Adrenal gland (tissue), 19 donors: ENCODE measurements around the gene SARS1. TPM values are rescaled to one million over a fixed set of nuclear protein-coding genes. Genes with fewer than 3 reads are reported as not detected.

Experiments
- DNase-seq, 7 donors: peaks; one replicate each; pipeline ENCODE4 v3.0.0-alpha.2; 2019 to 2020
- H3K27ac ChIP-seq, 5 donors: fragments of 200-600 bp; sonication (generic) in 4 of 5; 1 replicate in 3 of 5; 2 replicates in 2 of 5; pipeline versions ENCODE4 v1.5.1 to v1.8.0; 2016 to 2020; ENCODE audit warnings: mild to moderate bottlenecking in 1 of 5
- H3K27me3 ChIP-seq: fragments of 200-600 bp; 2 replicates; pipeline ENCODE4 v1.8.0; 2021
- H3K36me3 ChIP-seq, 2 donors: fragments of 200-600 bp; replicated peaks in 1 of 2; 1 replicate in 1 of 2; 2 replicates in 1 of 2; pipeline versions ENCODE4 v1.5.1 to v1.8.0; 2018 to 2022
- H3K4me1 ChIP-seq, 2 donors: fragments of 200-600 bp; replicated peaks in 1 of 2; 1 replicate in 1 of 2; 2 replicates in 1 of 2; pipeline versions ENCODE4 v1.5.1 to v1.8.0; 2018 to 2021
- H3K4me3 ChIP-seq, 4 donors: fragments of 200-600 bp; sonication (generic) in 3 of 4; one replicate each; pipeline ENCODE4 v1.5.1; 2016 to 2018
- H3K9me3 ChIP-seq, 3 donors: fragments of 200-600 bp; sonication (generic) in 1 of 3; replicated peaks in 1 of 3; 1 replicate in 2 of 3; 2 replicates in 1 of 3; pipeline versions ENCODE4 v1.5.1 to v1.8.0; 2016 to 2021
- CTCF ChIP-seq, 6 experiments: fragments of 450-650 bp in 4 of 6; fragments of 200-600 bp in 2 of 6; sonication (generic) in 1 of 6; IDR thresholded peaks; 1 replicate in 5 of 6; 2 replicates in 1 of 6; pipeline versions ENCODE4 v1.5.1 to v1.8.0; 2016 to 2021; ENCODE audit warnings: antibody characterized with exemption in 6 of 6, mild to moderate bottlenecking in 2 of 6, moderate library complexity in 1 of 6
- POLR2A ChIP-seq, 2 donors: fragments of 450-650 bp; IDR thresholded peaks; one replicate each; pipeline ENCODE4 v1.6.1; 2017; ENCODE audit warnings: antibody characterized with exemption in 2 of 2, mild to moderate bottlenecking in 2 of 2, moderate library complexity in 1 of 2
- WGBS, 4 donors: extraction: QIAGEN DNeasy Blood & Tissue Kit in 2 of 4; methylation state at CpG; one replicate each; pipeline versions ENCODE4 v1.1.5 to v1.1.7; 2013 to 2017; 5-methylcytosine and 5-hydroxymethylcytosine counted together
- intact Hi-C, 2 donors: fragments of 100-400 bp; cut with DNase I; formaldehyde crosslinking; loops; one replicate each; pipeline versions ENCODE4 v1.14.1 to v1.15.0; 2022 to 2023
- long read RNA-seq, 10 donors: library from polyadenylated mRNA in 3 of 10; unstranded in 2 of 10; stranded (forward) in 1 of 10; transcript quantifications; one replicate each; pipeline ENCODE4 v2.0.0 and lab custom pipeline, GENCODE V29; 2021 to 2026
- polyA plus RNA-seq, 3 donors: library from polyadenylated mRNA; stranded (reverse); fragments of 200-250 nt in 2 of 3; fragments of 350-450 nt in 1 of 3; fragmentation: Illumina TruSeq in 1 of 3; extraction: RNeasy Lipid Tissue Mini Kit (QIAGEN cat#74804) in 1 of 3; gene quantifications; one replicate each; pipeline ENCODE4 v1.2.3, GENCODE V29; 2013 to 2014
- total RNA-seq, 9 donors: library from RNA; depleted of rRNA in 4 of 9; stranded (reverse); fragments of >200 nt in 4 of 9; fragments of 120-200 nt in 1 of 9; fragmentation: NEBNext Ultra II Directional in 1 of 9; extraction: Animal tissue kit (Norgen Biotek cat#: 25700) in 1 of 9; gene quantifications; one replicate each; pipeline versions ENCODE4 v1.1.0 to v1.2.4, GENCODE V29; 2013 to 2023
- donor health status: healthy with polysubstance abuse.
- donor health status: Bipolar disorder and iron deficiency.
- donor health status: DM: yes; HTN: yes; CAD: no.
- donor health status: DM: no; HTN: no; CAD: no.
- donor health status: DM: no; HTN: no; CAD: no.
- donor health status: DM: yes; HTN: yes; CAD: no.

SARS1 gene
- total RNA-seq (100 to 1,000 TPM; 135 to 216 (median 154) TPM), polyA plus RNA-seq (100 to 1,000 TPM in 1 of 3 donors, 10 to 100 TPM in 2; 64.3 to 211 (median 69.0) TPM)
- long read RNA-seq, donor 1, transcript SARS-201 (11 exons, 1,852 nt), result major isoform, 39 of 45 reads
- long read RNA-seq, donor 1, partial matches to known transcripts, result 0 of 45 reads
- long read RNA-seq, donor 1, other reads (novel, unspliced or antisense), result 0 of 45 reads
- long read RNA-seq, donor 2, transcript SARS-201 (11 exons, 1,852 nt), result major isoform, 29 of 31 reads
- long read RNA-seq, donor 2, partial matches to known transcripts, result 0 of 31 reads
- long read RNA-seq, donor 2, other reads (novel, unspliced or antisense), result 0 of 31 reads
- long read RNA-seq, donor 3, transcript SARS-201 (11 exons, 1,852 nt), result major isoform, 28 of 30 reads
- long read RNA-seq, donor 3, partial matches to known transcripts, result 0 of 30 reads
- long read RNA-seq, donor 3, other reads (novel, unspliced or antisense), result 0 of 30 reads
- long read RNA-seq, donor 4, transcript SARS-201 (11 exons, 1,852 nt), result major isoform, 97 of 110 reads
- long read RNA-seq, donor 4, partial matches to known transcripts, result 5 of 110 reads
- long read RNA-seq, donor 4, other reads (novel, unspliced or antisense), result 6 of 110 reads
- long read RNA-seq, donor 5, transcript SARS-201 (11 exons, 1,852 nt), result major isoform, 246 of 286 reads
- long read RNA-seq, donor 5, partial matches to known transcripts, result 10 of 286 reads
- long read RNA-seq, donor 5, other reads (novel, unspliced or antisense), result 22 of 286 reads
- long read RNA-seq, donor 6, transcript SARS-201 (11 exons, 1,852 nt), result major isoform, 91 of 104 reads
- long read RNA-seq, donor 6, partial matches to known transcripts, result 6 of 104 reads
- long read RNA-seq, donor 6, other reads (novel, unspliced or antisense), result 3 of 104 reads
- long read RNA-seq, donor 7, transcript SARS-201 (11 exons, 1,852 nt), result major isoform, 18 of 20 reads
- long read RNA-seq, donor 7, partial matches to known transcripts, result 0 of 20 reads
- long read RNA-seq, donor 7, other reads (novel, unspliced or antisense), result 0 of 20 reads
- long read RNA-seq, donor 8, transcript SARS-201 (11 exons, 1,852 nt), result major isoform, 42 of 56 reads
- long read RNA-seq, donor 8, partial matches to known transcripts, result 10 of 56 reads
- long read RNA-seq, donor 8, other reads (novel, unspliced or antisense), result 0 of 56 reads
- long read RNA-seq, donor 9, transcript SARS-201 (11 exons, 1,852 nt), result major isoform, 24 of 34 reads
- long read RNA-seq, donor 9, partial matches to known transcripts, result 10 of 34 reads
- long read RNA-seq, donor 9, other reads (novel, unspliced or antisense), result 0 of 34 reads
- long read RNA-seq, donor 10, transcript SARS-201 (11 exons, 1,852 nt), result major isoform, 9 of 13 reads
- long read RNA-seq, donor 10, partial matches to known transcripts, result 0 of 13 reads
- long read RNA-seq, donor 10, other reads (novel, unspliced or antisense), result 0 of 13 reads

- DNase-seq, result peak; percentile 83 to 91 (median 88)
- Histone ChIP-seq H3K4me1 (peaks cover 5 to 42% of the 10 kb centered on the region in 2 donors), H3K27ac (peak within 1 kb of the TSS; percentile 31 to 94 (median 87)), H3K36me3 (peaks cover 0 to 4% of the 10 kb centered on the region in 2 donors), H3K9me3 (no peaks in the 10 kb centered on the region), H3K27me3 (no peaks in the 10 kb centered on the region), H3K4me3 (peak within 1 kb of the TSS; percentile 3 to 91 (median 60))
- intact Hi-C loops, result no loop called here
- no peak for TF ChIP-seq CTCF (IDR thresholded peaks at IDR 0.05)
- peak; percentile 81 to 91 for TF ChIP-seq POLR2A (IDR thresholded peaks at IDR 0.05)
- 0 to 1% (median 0%) methylated on average over 15 to 64 of the region's 64 CpGs for WGBS, 4 donors
These were observed at the start of gene SARS1 for GRCh38 chr1:109213824-109214693. Gene SARS1, plus strand, starts transcription at chr1:109213918. Its CDS starts 75 bp downstream, at chr1:109213993.

- Histone ChIP-seq H3K27ac (no peak overlapping the region), H3K4me3 (no peak overlapping the region), H3K4me1 (peaks cover 0 to 18% of the 10 kb centered on the region in 2 donors), H3K9me3 (no peaks in the 10 kb centered on the region), H3K36me3 (no peaks in the 10 kb centered on the region), H3K27me3 (no peaks in the 10 kb centered on the region)
- 88 to 100% (median 93%) methylated on average over 3 to 8 of the region's 8 CpGs for WGBS, 4 donors
- DNase-seq, result no peak
- intact Hi-C loops, result no loop called here
- TF ChIP-seq POLR2A (IDR thresholded peaks at IDR 0.05) (no peak), CTCF (IDR thresholded peaks at IDR 0.05) (no peak)
These were observed 49.2 kb upstream of the SARS1 start for GRCh38 chr1:109164538-109164937.

GRCh38 chr1:109167001-109167506 is 46.7 kb upstream of the SARS1 start:
- Histone ChIP-seq H3K27ac (no peak overlapping the region), H3K27me3 (no peaks in the 10 kb centered on the region), H3K9me3 (no peaks in the 10 kb centered on the region), H3K36me3 (no peaks in the 10 kb centered on the region), H3K4me3 (no peak overlapping the region), H3K4me1 (peaks cover 0 to 12% of the 10 kb centered on the region in 2 donors)
- no peak for DNase-seq
- TF ChIP-seq CTCF (IDR thresholded peaks at IDR 0.05) (no peak), POLR2A (IDR thresholded peaks at IDR 0.05) (no peak)
- WGBS, 4 donors, result 70 to 78% (median 74%) methylated on average over 7 of the region's 7 CpGs
- intact Hi-C loops, result no loop called here
